Kidney (tissue), 14 donors: ENCODE results near the gene ZNF565. TPM values are rescaled to one million over a fixed set of nuclear protein-coding genes. Genes with fewer than 3 reads are reported as not detected.

Source experiments
- DNase-seq, 5 donors: peaks; one replicate each; pipeline ENCODE4 v3.0.0-alpha.2; 2013 to 2020
- FAIRE-seq: peaks from 2 replicates; lab custom pipeline; 2012; peaks lifted over from hg19 to GRCh38; lab: Jason Lieb, UNC
- H3K27ac ChIP-seq, 2 donors: one replicate each; pipeline ENCODE4 v1.7.0; 2013; ENCODE audit warnings: low read depth in 2 of 2, low read length in 2 of 2, inconsistent platforms in 1 of 2
- H3K27me3 ChIP-seq: one replicate; pipeline ENCODE4 v1.7.1; 2013; ENCODE audit warnings: low read length, inconsistent platforms; ENCODE audit not compliant: control insufficient read depth, insufficient read depth
- H3K36me3 ChIP-seq, 3 donors: one replicate each; pipeline versions ENCODE4 v1.7.0 to v1.7.1; 2013; ENCODE audit warnings: low read length in 3 of 3, control low read depth in 1 of 3, inconsistent platforms in 1 of 3; ENCODE audit not compliant: insufficient read depth in 3 of 3, control insufficient read depth in 2 of 3
- H3K4me1 ChIP-seq, 3 donors: one replicate each; pipeline versions ENCODE4 v1.7.0 to v1.7.1; 2013; ENCODE audit warnings: low read length in 3 of 3, inconsistent platforms in 1 of 3, low read depth in 1 of 3; ENCODE audit not compliant: control insufficient read depth in 2 of 3, insufficient read depth in 2 of 3
- H3K4me3 ChIP-seq, 3 donors: one replicate each; pipeline versions ENCODE4 v1.7.0 to v1.8.1; 2013; ENCODE audit warnings: low read length in 3 of 3, control low read depth in 1 of 3, inconsistent platforms in 1 of 3
- H3K9ac ChIP-seq, 3 donors: one replicate each; pipeline versions ENCODE4 v1.7.0 to v1.7.1; 2013; ENCODE audit warnings: low read length in 3 of 3, control low read depth in 1 of 3, inconsistent platforms in 1 of 3
- H3K9me3 ChIP-seq, 3 donors: one replicate each; pipeline versions ENCODE4 v1.7.0 to v1.7.1; 2013; ENCODE audit warnings: low read length in 3 of 3, control low read depth in 1 of 3, inconsistent platforms in 1 of 3; ENCODE audit not compliant: control insufficient read depth in 2 of 3, insufficient read depth in 1 of 3
- intact Hi-C: fragments of 100-400 bp; cut with DNase I; formaldehyde crosslinking; loops from one replicate; pipeline ENCODE4 v1.11.1; 2022
- polyA plus RNA-seq: library from polyadenylated mRNA; stranded (reverse); fragments of 350-450 nt; fragmentation: Illumina TruSeq; extraction: RNeasy Lipid Tissue Mini Kit (QIAGEN cat#74804); gene quantifications from one replicate; pipeline ENCODE4 v1.2.3, GENCODE V29; 2014; ENCODE audit warnings: low read depth, low replicate concordance; ENCODE audit not compliant: insufficient read depth
- total RNA-seq: library from RNA; stranded (reverse); fragmentation: NEBNext Ultra II Directional; extraction: Animal tissue kit (Norgen Biotek cat#: 25700); gene quantifications from one replicate; pipeline ENCODE4 v1.2.1, GENCODE V29; 2021
- TF ChIP-seq, protein P1 (sequence below): IDR thresholded peaks from 3 replicates; pipeline ENCODE4 v1.5.1; 2012; ENCODE audit warnings: mild to moderate bottlenecking, moderate library complexity, borderline replicate concordance; ENCODE audit not compliant: insufficient read depth; ENCODE audit errors: extremely low read depth
- donor health status: control.
- donor health status: control.
- donor health status: control.
- donor health status: control.
- donor health status: control.
- donor health status: DM: yes; HTN: yes; CAD: no.
- donor health status: Normal renal cell carcinoma (clear cell type).

ZNF565 gene
- total and polyA plus RNA-seq, 2 donors from 2014 or later: 1.5 to 4.6 TPM

DNA sequence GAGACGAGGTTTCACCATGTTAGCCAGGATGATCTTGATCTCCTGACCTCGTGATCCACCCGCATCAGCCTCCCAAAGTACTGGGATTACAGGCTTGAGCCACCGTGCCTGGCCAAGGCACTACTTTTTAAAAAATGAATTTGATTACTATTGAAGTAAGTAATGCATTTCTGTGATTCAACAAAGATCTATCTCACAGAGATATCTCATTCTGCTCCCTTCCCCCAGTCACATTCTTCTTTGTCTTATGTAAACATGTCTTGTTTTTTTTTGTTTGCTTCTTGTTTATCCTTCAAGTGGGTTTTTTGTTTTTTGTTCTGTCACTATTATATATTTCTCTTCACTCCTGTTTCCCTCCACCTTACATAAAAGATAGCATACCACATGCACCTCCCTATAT lies 7.0 kb upstream of the ZNF565 start:
- intact Hi-C loops: no loop called here
- H3K36me3 ChIP-seq: peaks cover 0 to 16% (median 3%) of the 10 kb centered on the region in 3 donors
- DNase-seq: no peak
- no peak overlapping the region for H3K9ac ChIP-seq
- H3K27ac ChIP-seq: no peak overlapping the region
- H3K27me3 ChIP-seq: no peaks in the 10 kb centered on the region
- H3K9me3 ChIP-seq: no peaks in the 10 kb centered on the region
- peaks cover 0 to 4% (median 2%) of the 10 kb centered on the region in 3 donors for H3K4me1 ChIP-seq
- TF ChIP-seq, protein P1, sequence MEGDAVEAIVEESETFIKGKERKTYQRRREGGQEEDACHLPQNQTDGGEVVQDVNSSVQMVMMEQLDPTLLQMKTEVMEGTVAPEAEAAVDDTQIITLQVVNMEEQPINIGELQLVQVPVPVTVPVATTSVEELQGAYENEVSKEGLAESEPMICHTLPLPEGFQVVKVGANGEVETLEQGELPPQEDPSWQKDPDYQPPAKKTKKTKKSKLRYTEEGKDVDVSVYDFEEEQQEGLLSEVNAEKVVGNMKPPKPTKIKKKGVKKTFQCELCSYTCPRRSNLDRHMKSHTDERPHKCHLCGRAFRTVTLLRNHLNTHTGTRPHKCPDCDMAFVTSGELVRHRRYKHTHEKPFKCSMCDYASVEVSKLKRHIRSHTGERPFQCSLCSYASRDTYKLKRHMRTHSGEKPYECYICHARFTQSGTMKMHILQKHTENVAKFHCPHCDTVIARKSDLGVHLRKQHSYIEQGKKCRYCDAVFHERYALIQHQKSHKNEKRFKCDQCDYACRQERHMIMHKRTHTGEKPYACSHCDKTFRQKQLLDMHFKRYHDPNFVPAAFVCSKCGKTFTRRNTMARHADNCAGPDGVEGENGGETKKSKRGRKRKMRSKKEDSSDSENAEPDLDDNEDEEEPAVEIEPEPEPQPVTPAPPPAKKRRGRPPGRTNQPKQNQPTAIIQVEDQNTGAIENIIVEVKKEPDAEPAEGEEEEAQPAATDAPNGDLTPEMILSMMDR: no peak
- H3K4me3 ChIP-seq: no peak overlapping the region
- no peak for FAIRE-seq

DNA sequence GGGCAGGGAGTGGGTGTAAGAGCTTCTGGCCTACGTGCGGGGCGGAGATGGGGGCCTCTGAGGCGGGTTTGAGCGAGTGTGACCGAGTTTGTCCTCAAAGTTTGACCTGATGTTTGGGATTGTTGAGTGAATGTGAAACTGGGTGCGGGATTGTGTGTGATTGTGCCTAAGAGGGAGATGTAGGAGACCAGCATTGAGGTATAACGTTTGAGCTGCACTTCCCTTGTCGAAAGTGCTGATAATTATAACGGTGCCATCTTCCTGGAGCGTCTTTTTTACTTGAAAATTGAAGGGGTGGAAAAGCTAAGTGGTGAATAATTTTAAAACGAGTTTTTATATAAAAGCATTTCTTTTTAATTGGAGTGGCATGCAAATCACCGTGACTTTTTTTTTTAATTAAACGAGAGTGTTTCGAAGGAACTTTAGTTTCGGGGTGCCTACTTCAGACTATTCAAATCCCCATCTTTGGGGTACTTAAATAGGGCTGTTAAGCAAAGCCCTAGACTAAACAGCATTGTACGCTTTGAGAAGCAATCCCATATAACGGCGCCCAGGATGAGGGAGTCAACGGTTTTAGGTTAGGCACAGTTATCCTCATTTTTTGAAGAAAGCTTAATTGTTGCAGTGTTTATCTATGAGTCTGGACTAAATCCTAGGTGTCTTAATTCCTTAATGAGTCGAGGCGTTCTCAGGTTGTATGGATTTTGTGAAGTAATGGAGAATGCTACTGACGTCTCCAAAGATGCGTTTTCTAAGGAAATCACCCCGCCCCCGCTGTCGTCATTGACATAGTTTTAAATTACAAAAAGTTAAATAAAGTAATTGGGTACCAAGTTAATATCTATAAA lies 1.0 kb upstream of the ZNF565 start:
- intact Hi-C loops: no loop called here

DNA sequence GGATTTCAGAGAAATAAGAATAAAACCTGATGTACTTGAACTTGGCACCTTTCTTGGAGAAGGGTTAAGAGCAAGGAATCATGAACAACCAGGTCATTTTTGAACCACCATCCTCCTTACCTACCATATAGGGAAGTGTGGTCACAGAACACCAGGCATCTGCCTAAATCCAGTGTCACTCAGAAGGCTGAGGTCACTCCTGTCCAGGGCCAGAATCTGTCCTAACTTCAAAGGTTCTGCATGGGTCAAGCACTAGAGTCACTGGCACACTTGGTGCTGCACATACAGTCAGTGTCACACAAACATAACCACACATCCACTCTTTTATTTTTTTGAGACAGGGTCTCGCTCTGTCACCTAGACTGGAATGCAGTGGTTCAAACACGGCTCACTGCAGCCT lies 1.6 kb downstream of the ZNF565 start:
- H3K36me3 ChIP-seq: no peaks in the 10 kb centered on the region
- H3K27me3 ChIP-seq: no peaks in the 10 kb centered on the region
- intact Hi-C loops: no loop called here
- H3K4me1 ChIP-seq: peaks cover 2 to 8% (median 4%) of the 10 kb centered on the region in 3 donors
- H3K4me3 ChIP-seq: no peak overlapping the region
- TF ChIP-seq, protein P1: no peak
- no peak overlapping the region for H3K9ac ChIP-seq
- H3K27ac ChIP-seq: no peak overlapping the region
- peak in 2 of 5 donors; percentile 7 to 45 for DNase-seq
- no peaks in the 10 kb centered on the region for H3K9me3 ChIP-seq
- no peak for FAIRE-seq

More for the DNA sequence above, 1.0 kb upstream of the ZNF565 start:
- no peak for FAIRE-seq
- Histone ChIP-seq H3K9ac (peak overlapping the region; percentile 70 to 100 (median 87)), H3K9me3 (no peaks in the 10 kb centered on the region), H3K4me1 (peaks cover 2 to 8% (median 4%) of the 10 kb centered on the region in 3 donors), H3K36me3 (no peaks in the 10 kb centered on the region), H3K4me3 (peak overlapping the region; percentile 91 to 100 (median 95)), H3K27ac (peak overlapping the region; percentile 94 to 97), H3K27me3 (no peaks in the 10 kb centered on the region)
- DNase-seq: peak in 3 of 5 donors; percentile 42 to 82 (median 76)
- TF ChIP-seq, protein P1: no peak
